GM19193 (cell line): ENCODE data around the gene NNT.

ENCODE experiments used
- POLR2A ChIP-seq: IDR thresholded peaks from 4 replicates; pipeline ENCODE4 v1.6.1; 2011; ENCODE audit not compliant: insufficient read depth, insufficient read length; ENCODE audit errors: extremely low read depth

NNT gene

GRCh38 chr5:43608406-43608805 lies 5.4 kb downstream of the NNT start:
- TF ChIP-seq POLR2A: no peak

- no peak for TF ChIP-seq POLR2A
These were observed 6.8 kb downstream of the NNT start for GRCh38 chr5:43609752-43610151.

GRCh38 chr5:43613370-43613769 lies 10.4 kb downstream of the NNT start:
- no peak for TF ChIP-seq POLR2A

- TF ChIP-seq POLR2A: no peak
These were observed 12.6 kb downstream of the NNT start for GRCh38 chr5:43615445-43616184.

- TF ChIP-seq POLR2A: no peak
These were observed 13.6 kb downstream of the NNT start for GRCh38 chr5:43616535-43616934.

GRCh38 chr5:43619380-43619779 lies 16.4 kb downstream of the NNT start:
- no peak for TF ChIP-seq POLR2A

- TF ChIP-seq POLR2A: no peak
These were observed 16.9 kb downstream of the NNT start for GRCh38 chr5:43619911-43620310.

- no peak for TF ChIP-seq POLR2A
These were observed 18.0 kb downstream of the NNT start for GRCh38 chr5:43620944-43621505.

- no peak for TF ChIP-seq POLR2A
These were observed 19.1 kb downstream of the NNT start for GRCh38 chr5:43622074-43622473.

GRCh38 chr5:43623048-43623680 lies 20.2 kb downstream of the NNT start:
- no peak for TF ChIP-seq POLR2A

GRCh38 chr5:43627028-43627427 lies 24.0 kb downstream of the NNT start:
- TF ChIP-seq POLR2A: no peak

GRCh38 chr5:43631182-43631910 lies 28.4 kb downstream of the NNT start:
- TF ChIP-seq POLR2A: no peak

- TF ChIP-seq POLR2A: no peak
These were observed 31.6 kb downstream of the NNT start for GRCh38 chr5:43634621-43635020.

- TF ChIP-seq POLR2A: no peak
These were observed 32.4 kb downstream of the NNT start for GRCh38 chr5:43635374-43635773.

GRCh38 chr5:43636076-43636475 lies 33.1 kb downstream of the NNT start:
- TF ChIP-seq POLR2A: no peak
